Testis (tissue), 2 donors: ENCODE data around the gene GPI.

Source experiments
- CTCF ChIP-seq, 3 experiments: fragments of 450-650 bp in 2 of 3; fragments of 200-600 bp in 1 of 3; sonication (generic) in 1 of 3; IDR thresholded peaks; one replicate each; pipeline ENCODE4 v1.5.1; 2016 to 2019; ENCODE audit warnings: antibody characterized with exemption in 3 of 3, mild to moderate bottlenecking in 2 of 3, moderate library complexity in 1 of 3
- POLR2A ChIP-seq: fragments of 450-650 bp; IDR thresholded peaks from one replicate; pipeline ENCODE4 v1.6.1; 2017; ENCODE audit warnings: antibody characterized with exemption, mild to moderate bottlenecking, moderate library complexity

- no peak for TF ChIP-seq CTCF (IDR thresholded peaks at IDR 0.05)
- TF ChIP-seq POLR2A, result no peak
Observed at GRCh38 chr19:34431681-34432402, 66.8 kb downstream of the GPI start.
